SH-SY5Y (cell line): Measurements from ENCODE around the gene HSPA2.

Experiments used
- GATA2 ChIP-seq: IDR thresholded peaks from 2 replicates; pipeline ENCODE4 v1.6.1; 2011; ENCODE audit warnings: mild to moderate bottlenecking, low read depth, low read length
- GATA3 ChIP-seq: IDR thresholded peaks from 2 replicates; pipeline ENCODE4 v1.6.1; 2011; ENCODE audit warnings: low read depth, mild to moderate bottlenecking, low read length, moderate library complexity

- TF ChIP-seq GATA2 (no peak), GATA3 (no peak)
These were observed 10.2 kb downstream of the HSPA2 start for GRCh38 chr14:64550621-64551333.
